ENCODE measurements around the gene USH2A. TPM values are rescaled to one million over a fixed set of nuclear protein-coding genes. Genes with fewer than 3 reads are reported as not detected.

The USH2A gene
- total RNA-seq, 4 donors from 2014 or later: under 0.01 to 1.9 (median under 0.01) TPM

DNA sequence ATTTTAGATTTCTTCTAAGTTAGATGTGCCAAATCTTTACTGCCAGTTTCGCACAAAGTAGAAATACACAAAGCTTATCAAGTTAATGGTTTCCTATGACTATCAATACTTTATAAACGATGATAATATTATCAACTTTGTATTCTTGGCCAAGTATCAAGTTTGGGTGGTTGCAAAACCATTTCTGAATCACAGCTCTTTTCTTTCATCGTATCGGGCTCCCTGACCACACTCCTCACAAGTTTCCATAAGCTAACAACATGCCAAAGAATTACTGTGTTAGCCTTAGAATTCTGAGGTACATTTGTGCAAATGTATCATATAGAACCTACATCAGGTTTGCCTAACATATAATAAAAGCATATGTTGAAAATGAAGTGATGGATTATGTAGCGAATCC lies 545.1 kb downstream of the USH2A start:
- Histone ChIP-seq H3K4me1 (no peaks in the 10 kb centered on the region), H3K9me3 (no peaks in the 10 kb centered on the region), H3K36me3 (no peaks in the 10 kb centered on the region), H3K4me3 (no peak overlapping the region), H3K27me3 (no peaks in the 10 kb centered on the region), H3K27ac (replicated peaks in 1 of 4) (no peak overlapping the region)
- no peak for DNase-seq (ENCODE audit: extremely low spot score)
- 93% methylated on average over 5 of the region's 5 CpGs for WGBS
- TF ChIP-seq EP300 (IDR thresholded peaks at IDR 0.05) (no peak), CTCF (IDR thresholded peaks at IDR 0.05) (no peak), POLR2AphosphoS5 (IDR thresholded peaks at IDR 0.05) (no peak), POLR2A (IDR thresholded peaks at IDR 0.05; ENCODE audit: low read depth) (no peak)
- intact Hi-C loops (cut with DNase I): no loop called here

DNA sequence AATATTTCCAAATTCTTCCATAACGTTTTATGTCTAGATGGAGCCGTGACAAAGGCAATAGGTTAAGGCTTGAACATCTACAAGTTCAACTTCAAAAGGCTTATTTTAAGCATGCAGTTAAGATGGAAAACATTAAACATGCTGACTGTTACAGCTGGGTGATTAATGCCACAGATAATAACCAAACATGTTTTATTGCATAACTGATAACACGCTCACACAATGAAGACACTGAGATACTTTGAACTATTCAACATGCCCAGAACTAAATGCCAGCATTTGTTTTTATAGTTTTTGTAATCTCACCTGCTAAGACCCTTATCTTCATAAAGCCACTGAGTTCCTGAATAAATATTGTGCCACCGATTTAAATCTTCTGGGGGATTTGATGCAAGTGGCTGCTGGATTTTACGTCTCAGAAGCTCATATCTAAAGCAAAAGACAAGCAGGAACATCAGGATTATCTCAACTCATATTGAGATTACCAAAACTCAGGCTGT lies 545.7 kb downstream of the USH2A start:
- no peaks in the 10 kb centered on the region for H3K4me1 ChIP-seq
- H3K9me3 ChIP-seq: no peaks in the 10 kb centered on the region
- no peak overlapping the region for H3K4me3 ChIP-seq
- TF ChIP-seq CTCF (IDR thresholded peaks at IDR 0.05): no peak
- TF ChIP-seq POLR2AphosphoS5 (IDR thresholded peaks at IDR 0.05): no peak
- no peak for TF ChIP-seq POLR2A (IDR thresholded peaks at IDR 0.05; ENCODE audit: low read depth)
- TF ChIP-seq EP300 (IDR thresholded peaks at IDR 0.05): no peak
- H3K27ac ChIP-seq (replicated peaks in 1 of 4): no peak overlapping the region
- intact Hi-C loops (cut with DNase I): no loop called here
- H3K36me3 ChIP-seq: no peaks in the 10 kb centered on the region
- H3K27me3 ChIP-seq: no peaks in the 10 kb centered on the region
- DNase-seq (ENCODE audit: extremely low spot score): no peak
- whole genome bisulfite sequencing: 79% methylated on average over 5 of the region's 5 CpGs

- no peaks in the 10 kb centered on the region for H3K9me3 ChIP-seq
- 89% methylated on average over 1 of the region's 1 CpG for WGBS
- H3K4me3 ChIP-seq: no peak overlapping the region
- DNase-seq (ENCODE audit: extremely low spot score): no peak
- TF ChIP-seq POLR2AphosphoS5 (IDR thresholded peaks at IDR 0.05): no peak
- H3K27ac ChIP-seq (replicated peaks in 1 of 4): no peak overlapping the region
- H3K4me1 ChIP-seq: no peaks in the 10 kb centered on the region
- H3K27me3 ChIP-seq: no peaks in the 10 kb centered on the region
- no peaks in the 10 kb centered on the region for H3K36me3 ChIP-seq
- intact Hi-C loops (cut with DNase I): no loop called here
Measured at GRCh38 chr1:215875712-215876111, 547.5 kb downstream of the USH2A start.

DNA sequence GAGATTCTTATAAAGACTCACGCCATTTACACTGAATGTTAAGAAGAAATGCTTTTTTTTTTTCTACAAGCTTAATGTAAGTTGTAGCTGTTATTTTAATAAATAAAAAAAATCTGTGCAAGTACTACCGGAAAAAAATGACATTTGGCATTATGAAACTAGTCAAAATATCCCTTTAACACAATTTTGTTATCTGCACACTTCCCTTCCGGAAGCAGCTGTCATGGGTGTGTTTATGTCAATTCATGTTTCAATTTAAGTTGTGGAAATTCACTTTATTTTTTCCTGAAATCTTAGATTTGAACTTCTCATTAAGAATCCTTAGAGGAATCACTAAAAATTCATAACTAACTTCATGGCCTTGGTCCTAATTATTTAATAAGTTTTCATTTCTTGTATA lies 548.0 kb downstream of the USH2A start:
- H3K27ac ChIP-seq (replicated peaks in 1 of 4): no peak overlapping the region
- TF ChIP-seq CTCF (IDR thresholded peaks at IDR 0.05): no peak
- TF ChIP-seq POLR2A (IDR thresholded peaks at IDR 0.05; ENCODE audit: low read depth): no peak
- TF ChIP-seq EP300 (IDR thresholded peaks at IDR 0.05): no peak
- TF ChIP-seq POLR2AphosphoS5 (IDR thresholded peaks at IDR 0.05): no peak
- no peaks in the 10 kb centered on the region for H3K27me3 ChIP-seq
- H3K36me3 ChIP-seq: no peaks in the 10 kb centered on the region
- WGBS: 73% methylated on average over 3 of the region's 3 CpGs
- H3K4me3 ChIP-seq: no peak overlapping the region
- intact Hi-C loops (cut with DNase I): no loop called here
- DNase-seq (ENCODE audit: extremely low spot score): no peak
- no peaks in the 10 kb centered on the region for H3K9me3 ChIP-seq
- no peaks in the 10 kb centered on the region for H3K4me1 ChIP-seq

DNA sequence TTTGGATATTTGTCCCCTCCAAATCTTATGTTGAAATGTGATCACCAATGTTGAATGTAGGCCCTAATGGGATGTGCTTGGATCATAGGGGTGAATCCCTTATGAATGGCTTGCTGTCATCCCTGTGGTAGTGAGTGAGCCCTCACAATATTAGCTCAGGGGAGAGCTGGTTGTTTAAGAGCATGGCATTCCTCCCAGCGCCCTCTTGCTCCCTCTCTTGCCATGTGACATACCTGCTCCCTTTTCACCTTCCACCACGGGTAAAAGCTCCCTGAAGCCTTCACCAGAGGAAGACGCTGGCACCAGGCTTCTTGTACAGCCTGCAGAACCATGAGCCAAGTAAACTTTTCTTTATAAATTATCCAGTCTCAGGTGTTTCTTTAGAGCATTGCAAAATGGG lies 550.6 kb downstream of the USH2A start:
- TF ChIP-seq CTCF (IDR thresholded peaks at IDR 0.05) (no peak), EP300 (IDR thresholded peaks at IDR 0.05) (no peak), POLR2A (IDR thresholded peaks at IDR 0.05; ENCODE audit: low read depth) (no peak), POLR2AphosphoS5 (IDR thresholded peaks at IDR 0.05) (no peak)
- Histone ChIP-seq H3K27ac (replicated peaks in 1 of 4) (no peak overlapping the region), H3K27me3 (no peaks in the 10 kb centered on the region), H3K4me3 (no peak overlapping the region), H3K9me3 (no peaks in the 10 kb centered on the region), H3K4me1 (no peaks in the 10 kb centered on the region), H3K36me3 (no peaks in the 10 kb centered on the region)
- 63% methylated on average over 3 of the region's 3 CpGs for whole genome bisulfite sequencing
- intact Hi-C loops (cut with DNase I): no loop called here
- no peak for DNase-seq (ENCODE audit: extremely low spot score)
